IPS-NIHi7 (cell line): ENCODE measurements around the gene RPL35.

Experiments used
- DNase-seq: peaks from one replicate; pipeline ENCODE4 v3.0.0; 2012; ENCODE audit warnings: mixed read lengths; ENCODE audit errors: extremely low spot score

Gene RPL35

GRCh38 chr9:124820698-124821623 is 40.8 kb downstream of the RPL35 start:
- no peak for DNase-seq

GRCh38 chr9:124818431-124819281 is 43.1 kb downstream of the RPL35 start:
- peak; percentile 43 for DNase-seq

GRCh38 chr9:124815601-124816000 is 46.2 kb downstream of the RPL35 start:
- DNase-seq = no peak

GRCh38 chr9:124814164-124814535 is 47.6 kb downstream of the RPL35 start:
- no peak for DNase-seq

GRCh38 chr9:124813501-124814163 is 48.1 kb downstream of the RPL35 start:
- no peak for DNase-seq

- DNase-seq = no peak
Observed at GRCh38 chr9:124813041-124813440, 48.7 kb downstream of the RPL35 start.

- DNase-seq = peak; percentile 81
Observed at GRCh38 chr9:124812441-124812876, 49.3 kb downstream of the RPL35 start.

- peak; percentile 94 for DNase-seq
Observed at GRCh38 chr9:124810663-124811355, 50.9 kb downstream of the RPL35 start.

- no peak for DNase-seq
Observed at GRCh38 chr9:124809741-124810500, 51.8 kb downstream of the RPL35 start.

GRCh38 chr9:124809211-124809610 is 52.5 kb downstream of the RPL35 start:
- no peak for DNase-seq

- DNase-seq = no peak
Observed at GRCh38 chr9:124808246-124808956, 53.4 kb downstream of the RPL35 start.
